Measurements from ENCODE around the gene RNPS1.

DNA sequence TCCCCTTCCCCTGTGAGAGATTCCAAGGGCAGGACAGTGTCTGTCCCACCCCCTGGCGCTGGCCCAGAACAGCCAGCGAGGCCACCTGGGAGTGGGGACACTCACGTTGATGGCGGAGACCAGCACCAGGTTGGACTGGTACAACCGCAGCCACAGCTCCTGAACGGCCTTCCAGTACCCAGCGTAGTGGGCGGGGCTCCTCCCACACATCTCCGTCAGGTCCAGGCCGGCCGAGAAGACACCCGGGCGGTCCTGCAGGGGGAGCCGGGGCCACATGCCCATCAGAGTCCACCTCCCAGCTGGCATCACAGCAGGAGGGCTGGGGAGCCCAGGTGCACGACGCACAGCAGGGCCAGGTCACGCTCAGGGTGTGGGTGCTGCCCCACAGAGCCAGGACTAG, 23.6 kb downstream of the RNPS1 start:
- TF ChIP-seq, protein P1, sequence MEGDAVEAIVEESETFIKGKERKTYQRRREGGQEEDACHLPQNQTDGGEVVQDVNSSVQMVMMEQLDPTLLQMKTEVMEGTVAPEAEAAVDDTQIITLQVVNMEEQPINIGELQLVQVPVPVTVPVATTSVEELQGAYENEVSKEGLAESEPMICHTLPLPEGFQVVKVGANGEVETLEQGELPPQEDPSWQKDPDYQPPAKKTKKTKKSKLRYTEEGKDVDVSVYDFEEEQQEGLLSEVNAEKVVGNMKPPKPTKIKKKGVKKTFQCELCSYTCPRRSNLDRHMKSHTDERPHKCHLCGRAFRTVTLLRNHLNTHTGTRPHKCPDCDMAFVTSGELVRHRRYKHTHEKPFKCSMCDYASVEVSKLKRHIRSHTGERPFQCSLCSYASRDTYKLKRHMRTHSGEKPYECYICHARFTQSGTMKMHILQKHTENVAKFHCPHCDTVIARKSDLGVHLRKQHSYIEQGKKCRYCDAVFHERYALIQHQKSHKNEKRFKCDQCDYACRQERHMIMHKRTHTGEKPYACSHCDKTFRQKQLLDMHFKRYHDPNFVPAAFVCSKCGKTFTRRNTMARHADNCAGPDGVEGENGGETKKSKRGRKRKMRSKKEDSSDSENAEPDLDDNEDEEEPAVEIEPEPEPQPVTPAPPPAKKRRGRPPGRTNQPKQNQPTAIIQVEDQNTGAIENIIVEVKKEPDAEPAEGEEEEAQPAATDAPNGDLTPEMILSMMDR (IDR thresholded peaks at IDR 0.05), result no peak
- TF ChIP-seq EZH2 (IDR thresholded peaks at IDR 0.05; ENCODE audit: borderline replicate concordance, insufficient read depth, low read depth, low read length, poor library complexity, severe bottlenecking), result no peak

All from B cell (primary cell).